Endodermal cell (in vitro differentiated cells): Measurements from ENCODE around the gene MKRN2. TPM values are rescaled to one million over a fixed set of nuclear protein-coding genes. Genes with fewer than 3 reads are reported as not detected.

ENCODE experiments used
- DNase-seq: peaks from one replicate; pipeline ENCODE4 v3.0.0-alpha.2; 2017
- H3K27ac ChIP-seq: 2 replicates; pipeline ENCODE4 v1.5.1; 2013; ENCODE audit warnings: mild to moderate bottlenecking, low read depth, low read length, moderate library complexity
- H3K27me3 ChIP-seq: 2 replicates; pipeline ENCODE4 v1.6.1; 2013; ENCODE audit warnings: mild to moderate bottlenecking, low read length, moderate library complexity; ENCODE audit not compliant: insufficient read depth, control insufficient read depth, poor library complexity, severe bottlenecking
- H3K36me3 ChIP-seq: 2 replicates; pipeline ENCODE4 v1.7.0; 2013; ENCODE audit warnings: mild to moderate bottlenecking, low read length, moderate library complexity; ENCODE audit not compliant: control insufficient read depth, insufficient read depth
- H3K4me1 ChIP-seq: one replicate; pipeline ENCODE4 v1.7.0; 2013; ENCODE audit warnings: low read length; ENCODE audit not compliant: control insufficient read depth, insufficient read depth
- H3K4me3 ChIP-seq: 2 replicates; pipeline ENCODE4 v1.5.1; 2013; ENCODE audit warnings: mild to moderate bottlenecking, low read length, moderate library complexity
- H3K9ac ChIP-seq: 2 replicates; pipeline ENCODE4 v1.6.1; 2013; ENCODE audit warnings: mild to moderate bottlenecking, low read length, moderate library complexity; ENCODE audit not compliant: poor library complexity, severe bottlenecking; ENCODE audit errors: extremely low read depth
- H3K9me3 ChIP-seq: 2 replicates; pipeline ENCODE4 v1.6.1; 2013; ENCODE audit warnings: mild to moderate bottlenecking, low read length, moderate library complexity; ENCODE audit not compliant: control insufficient read depth
- H3K27ac Mint-ChIP-seq: 2 replicates; pipeline ENCODE4 v1.8.0; 2020; ENCODE audit warnings: mixed read lengths
- H3K27me3 Mint-ChIP-seq: 2 replicates; pipeline ENCODE4 v1.8.0; 2021; ENCODE audit warnings: mild to moderate bottlenecking, mixed read lengths; ENCODE audit not compliant: insufficient read depth
- H3K36me3 Mint-ChIP-seq: 2 replicates; pipeline ENCODE4 v1.8.0; 2020; ENCODE audit warnings: low read depth, mixed read lengths
- H3K4me1 Mint-ChIP-seq: 2 replicates; pipeline ENCODE4 v1.8.0; 2020; ENCODE audit warnings: mixed read lengths
- H3K4me3 Mint-ChIP-seq: 2 replicates; pipeline ENCODE4 v1.8.0; 2020; ENCODE audit warnings: mild to moderate bottlenecking, moderate library complexity, mixed read lengths
- H3K9me3 Mint-ChIP-seq: 2 replicates; pipeline ENCODE4 v1.8.0; 2020; ENCODE audit warnings: mild to moderate bottlenecking, mixed read lengths
- CTCF ChIP-seq: fragments of 200-600 bp; sonication (generic); conservative IDR thresholded peaks from 2 replicates; pipeline ENCODE4 v1.5.0; 2021; ENCODE audit warnings: antibody characterized with exemption, mild to moderate bottlenecking
- WGBS, 2 experiments: methylation state at CpG; one replicate each; pipeline versions ENCODE4 v1.1.5 to v1.1.7; 2013; ENCODE audit warnings: missing lambda C conversion rate in 2 of 2, mixed read lengths in 1 of 2; ENCODE audit not compliant: insufficient coverage in 1 of 2, insufficient read length in 1 of 2; 5-methylcytosine and 5-hydroxymethylcytosine counted together
- total RNA-seq, 2 donors: library from RNA; stranded (reverse); fragmentation: NEBNext Ultra II Directional in 1 of 2; extraction: Animal tissue kit (Norgen Biotek cat#: 25700) in 1 of 2; gene quantifications; 2 replicates in 1 of 2; 3 replicates in 1 of 2; pipeline ENCODE4 v1.2.1, GENCODE V29; 2021

The MKRN2 gene
- total RNA-seq, 2 donors from 2014 or later = 18.8 to 23.3 TPM

- Histone ChIP-seq H3K9ac (no peak overlapping the region), H3K27ac (no peak overlapping the region), H3K4me3 (no peak overlapping the region), H3K9me3 (peaks cover 7% of the 10 kb centered on the region), H3K36me3 (peaks cover 49% of the 10 kb centered on the region), H3K27me3 (no peaks in the 10 kb centered on the region), H3K4me1 (no peaks in the 10 kb centered on the region)
- no peak for TF ChIP-seq CTCF
- Mint-ChIP-seq H3K36me3 (peaks cover 39% of the 10 kb centered on the region), H3K9me3 (no peaks in the 10 kb centered on the region), H3K27me3 (no peaks in the 10 kb centered on the region), H3K4me1 (peaks cover 6% of the 10 kb centered on the region), H3K27ac (no peak overlapping the region), H3K4me3 (no peak overlapping the region)
- no peak for DNase-seq
- WGBS, 2 experiments = 92 to 95% methylated on average over 3 of the region's 3 CpGs
These were observed 11.9 kb downstream of the MKRN2 start for GRCh38 chr3:12568747-12569146.

GRCh38 chr3:12569836-12570235, 12.9 kb downstream of the MKRN2 start:
- H3K9me3 Mint-ChIP-seq = no peaks in the 10 kb centered on the region
- H3K36me3 ChIP-seq = peaks cover 60% of the 10 kb centered on the region
- no peak for TF ChIP-seq CTCF
- no peaks in the 10 kb centered on the region for H3K27me3 Mint-ChIP-seq
- no peaks in the 10 kb centered on the region for H3K4me1 ChIP-seq
- no peaks in the 10 kb centered on the region for H3K27me3 ChIP-seq
- no peak overlapping the region for H3K27ac ChIP-seq
- 90 to 94% methylated on average over 4 to 6 of the region's 6 CpGs for WGBS, 2 experiments
- no peak overlapping the region for H3K4me3 ChIP-seq
- H3K4me1 Mint-ChIP-seq = peaks cover 6% of the 10 kb centered on the region
- peaks cover 7% of the 10 kb centered on the region for H3K9me3 ChIP-seq
- no peak overlapping the region for H3K27ac Mint-ChIP-seq
- DNase-seq = no peak
- H3K9ac ChIP-seq = no peak overlapping the region
- peaks cover 50% of the 10 kb centered on the region for H3K36me3 Mint-ChIP-seq
- H3K4me3 Mint-ChIP-seq = no peak overlapping the region

- Histone ChIP-seq H3K36me3 (peaks cover 79% of the 10 kb centered on the region), H3K9me3 (no peaks in the 10 kb centered on the region), H3K27ac (no peak overlapping the region), H3K4me1 (no peaks in the 10 kb centered on the region), H3K27me3 (no peaks in the 10 kb centered on the region), H3K9ac (no peak overlapping the region), H3K4me3 (no peak overlapping the region)
- Mint-ChIP-seq H3K27me3 (no peaks in the 10 kb centered on the region), H3K4me1 (no peaks in the 10 kb centered on the region), H3K9me3 (no peaks in the 10 kb centered on the region), H3K27ac (peak overlapping the region; percentile 36), H3K4me3 (no peak overlapping the region), H3K36me3 (peaks cover 66% of the 10 kb centered on the region)
- no peak for TF ChIP-seq CTCF
- peak; percentile 60 for DNase-seq
- 94 to 95% methylated on average over 8 to 11 of the region's 11 CpGs for WGBS, 2 experiments
These were observed 15.1 kb downstream of the MKRN2 start for GRCh38 chr3:12571986-12572385.
